HCT116 (cell line): Measurements from ENCODE around the gene SH3GL3. TPM values are rescaled to one million over a fixed set of nuclear protein-coding genes. Genes with fewer than 3 reads are reported as not detected.

Experiments
- ATAC-seq: fragments of 200-7000 bp; cut with Tn5 transposase; 2 replicates; pipeline ENCODE4 v1.9.1; 2020; ENCODE audit warnings: mild to moderate bottlenecking, moderate library complexity
- BruUV-seq: library from RNA; stranded (reverse); fragments of 400-500 nt; replicated peaks from 2 replicates; lab custom pipeline; 2021; lab: Mats Ljungman, UMichigan
- CTCF ChIA-PET: fragments of 300-600 bp; sonication (Branson Sonifier 250); formaldehyde crosslinking; loops from one replicate; lab custom pipeline; 2021; ENCODE audit warnings: antibody characterized with exemption; lab: Charles Lee
- POLR2A ChIA-PET: fragments of 300-600, 350-600 bp; sonication (Branson Sonifier 250); formaldehyde crosslinking; loops from one replicate; lab custom pipeline; 2021; ENCODE audit warnings: antibody characterized with exemption; lab: Charles Lee
- RAD21 ChIA-PET, 2 experiments: fragments of 300-600 bp; sonication (Branson Sonifier 250); formaldehyde crosslinking; loops; one replicate each; lab custom pipeline; 2023; ENCODE audit warnings: low total read pairs in 2 of 2; ENCODE audit not compliant: uncharacterized antibody in 2 of 2, unreplicated experiment in 2 of 2, low non-redundant PET in 1 of 2; lab: Charles Lee
- DNase-seq: peaks from one replicate; pipeline ENCODE4 v3.0.0-alpha.2; 2010; ENCODE audit warnings: low read depth, low spot score
- H2AFZ ChIP-seq: fragments of 200-600 bp; shearing (Covaris generic), sonication (generic); 2 replicates; pipeline ENCODE4 v1.6.1; 2017; ENCODE audit warnings: low read depth, mixed run types, mixed read lengths, antibody characterized with exemption, low read length; ENCODE audit not compliant: poor library complexity, severe bottlenecking
- H3K27ac ChIP-seq: 2 replicates; pipeline ENCODE4 v1.5.1; 2012; ENCODE audit warnings: low read depth, low read length
- H3K27me3 ChIP-seq: fragments of 200-600 bp; sonication (generic); 2 replicates; pipeline ENCODE4 v1.6.1; 2016; ENCODE audit warnings: mixed run types, low read length, mixed read lengths; ENCODE audit not compliant: insufficient read depth
- H3K36me3 ChIP-seq, 2 experiments: fragments of 200-500 bp in 1 of 2; fragments of 200-600 bp in 1 of 2; sonication (Bioruptor generic) in 1 of 2; sonication (generic) in 1 of 2; 2 replicates each; pipeline versions ENCODE4 v1.5.1 to v1.6.1; 2014 to 2016; ENCODE audit warnings: low read length in 2 of 2, inconsistent platforms in 1 of 2, mixed read lengths in 1 of 2, mixed run types in 1 of 2; ENCODE audit not compliant: insufficient read depth in 2 of 2, control insufficient read depth in 1 of 2
- H3K4me1 ChIP-seq, 2 experiments: fragments of 200-600 bp in 1 of 2; sonication (generic) in 1 of 2; 2 replicates each; pipeline versions ENCODE4 v1.5.1 to v1.6.1; 2012 to 2017; ENCODE audit warnings: low read length in 2 of 2, inconsistent platforms in 1 of 2, mild to moderate bottlenecking in 1 of 2, mixed read lengths in 1 of 2, mixed run types in 1 of 2, moderate library complexity in 1 of 2; ENCODE audit not compliant: insufficient read depth in 2 of 2, control insufficient read depth in 1 of 2
- H3K4me2 ChIP-seq: fragments of 200-600 bp; sonication (generic); 2 replicates; pipeline ENCODE4 v1.6.1; 2017; ENCODE audit warnings: mixed run types, low read length, mixed read lengths
- H3K4me3 ChIP-seq, 2 experiments: fragments of 200-600 bp in 1 of 2; sonication (generic) in 1 of 2; replicated peaks in 1 of 2; 2 replicates each; pipeline ENCODE4 v1.5.1; 2011 to 2016; ENCODE audit warnings: low read length in 2 of 2, control low read depth in 1 of 2, low read depth in 1 of 2, mild to moderate bottlenecking in 1 of 2, mixed read lengths in 1 of 2, mixed run types in 1 of 2
- H3K79me2 ChIP-seq: fragments of 200-600 bp; sonication (generic); 2 replicates; pipeline ENCODE4 v1.6.1; 2017; ENCODE audit warnings: mild to moderate bottlenecking, mixed run types, low read length, moderate library complexity, mixed read lengths; ENCODE audit not compliant: insufficient read depth
- H3K9ac ChIP-seq: fragments of 200-600 bp; sonication (generic); 2 replicates; pipeline ENCODE4 v1.6.1; 2016; ENCODE audit warnings: low read length, mixed read lengths
- H3K9me2 ChIP-seq: fragments of 200-600 bp; sonication (generic), shearing (Covaris generic); 2 replicates; pipeline ENCODE4 v1.6.1; 2017; ENCODE audit warnings: mixed run types, mild to moderate bottlenecking, moderate library complexity; ENCODE audit not compliant: insufficient read depth
- H3K9me3 ChIP-seq, 2 experiments: fragments of 200-500 bp in 1 of 2; fragments of 200-600 bp in 1 of 2; sonication (Bioruptor generic) in 1 of 2; sonication (generic) in 1 of 2; 2 replicates each; pipeline ENCODE4 v1.6.1; 2014 to 2017; ENCODE audit warnings: low read length in 2 of 2, mixed read lengths in 2 of 2, inconsistent platforms in 1 of 2, low read depth in 1 of 2, mild to moderate bottlenecking in 1 of 2, mixed run types in 1 of 2, moderate library complexity in 1 of 2; ENCODE audit not compliant: control insufficient read depth in 1 of 2, insufficient read depth in 1 of 2
- H4K20me1 ChIP-seq: fragments of 200-600 bp; sonication (generic), shearing (Covaris generic); 2 replicates; pipeline ENCODE4 v1.6.1; 2017; ENCODE audit warnings: mixed run types, mild to moderate bottlenecking, moderate library complexity; ENCODE audit not compliant: insufficient read depth
- ATF3 ChIP-seq: IDR thresholded peaks from 2 replicates; pipeline ENCODE4 v1.6.1; 2012
- CEBPB ChIP-seq: IDR thresholded peaks from 2 replicates; pipeline ENCODE4 v1.6.1; 2012; ENCODE audit warnings: low read depth
- EGR1 ChIP-seq: IDR thresholded peaks from 2 replicates; pipeline ENCODE4 v1.6.1; 2012; ENCODE audit warnings: low read depth
- ELF1 ChIP-seq: IDR thresholded peaks from 2 replicates; pipeline ENCODE4 v1.6.1; 2012; ENCODE audit warnings: low read depth, borderline replicate concordance
- EZH2 ChIP-seq: fragments of 200-600 bp; sonication (generic); IDR thresholded peaks from 2 replicates; pipeline ENCODE4 v1.6.1; 2017; ENCODE audit warnings: antibody characterized with exemption, mixed run types
- EZH2phosphoT487 ChIP-seq: fragments of 200-600 bp; IDR thresholded peaks from 2 replicates; pipeline ENCODE4 v1.6.1; 2018; ENCODE audit warnings: antibody characterized with exemption, borderline replicate concordance
- FOSL1 ChIP-seq: IDR thresholded peaks from 2 replicates; pipeline ENCODE4 v1.6.1; 2012; ENCODE audit warnings: low read depth
- MAX ChIP-seq: IDR thresholded peaks from 2 replicates; pipeline ENCODE4 v1.6.1; 2012
- RAD21 ChIP-seq: IDR thresholded peaks from 2 replicates; pipeline ENCODE4 v1.6.1; 2012; ENCODE audit warnings: low read depth, mild to moderate bottlenecking
- REST ChIP-seq: IDR thresholded peaks from 2 replicates; pipeline ENCODE4 v1.6.1; 2012; ENCODE audit warnings: low read depth
- SIN3A ChIP-seq: IDR thresholded peaks from 2 replicates; pipeline ENCODE4 v1.6.1; 2012; ENCODE audit warnings: low read depth
- SP1 ChIP-seq: IDR thresholded peaks from 2 replicates; pipeline ENCODE4 v1.6.1; 2012; ENCODE audit warnings: low read depth
- SRF ChIP-seq: IDR thresholded peaks from 2 replicates; pipeline ENCODE4 v1.6.1; 2012; ENCODE audit warnings: low read depth
- TCF7L2 ChIP-seq: IDR thresholded peaks from 2 replicates; pipeline ENCODE4 v1.7.0; 2011; ENCODE audit warnings: borderline replicate concordance, inconsistent platforms; ENCODE audit not compliant: insufficient read depth, insufficient read length; ENCODE audit errors: extremely low read depth
- YY1 ChIP-seq: IDR thresholded peaks from 2 replicates; pipeline ENCODE4 v1.6.1; 2011; ENCODE audit warnings: low read length, low read depth, moderate library complexity, mild to moderate bottlenecking; ENCODE audit not compliant: insufficient replicate concordance; ENCODE audit errors: extremely low read depth
- ZFX ChIP-seq: fragments of 450-650 bp; IDR thresholded peaks from 2 replicates; pipeline ENCODE4 v1.6.1; 2017
- intact Hi-C: fragments of 100-400 bp; cut with micrococcal nuclease; formaldehyde crosslinking; loops from 2 replicates; pipeline ENCODE4 v1.10.0; 2022
- total RNA-seq: library from RNA; stranded (reverse); gene quantifications from one replicate; pipeline ENCODE4 v1.2.1, GENCODE V29; 2021; ENCODE audit not compliant: unreplicated experiment
- TF ChIP-seq, protein P1 (sequence below), 3 experiments: fragments of 200-600 bp in 1 of 3; sonication (generic) in 1 of 3; IDR thresholded peaks in 2 of 3; conservative IDR thresholded peaks in 1 of 3; 2 replicates each; pipeline ENCODE4 v1.5.1; 2012 to 2017; ENCODE audit warnings: low read depth in 2 of 3, low read length in 2 of 3, antibody characterized with exemption in 1 of 3, borderline replicate concordance in 1 of 3, control low read depth in 1 of 3, mild to moderate bottlenecking in 1 of 3, mixed read lengths in 1 of 3, mixed run types in 1 of 3, moderate library complexity in 1 of 3; ENCODE audit not compliant: insufficient read depth in 1 of 3

SH3GL3 gene
- total RNA-seq, 1 experiment from 2014 or later = 1.3 TPM

GRCh38 chr15:83604549-83604948 lies 157.4 kb downstream of the SH3GL3 start:
- no peak for TF ChIP-seq ATF3
- TF ChIP-seq SRF = no peak
- TF ChIP-seq EGR1 = no peak
- TF ChIP-seq EZH2phosphoT487 = no peak
- TF ChIP-seq SP1 = no peak
- TF ChIP-seq MAX = no peak
- no peak for TF ChIP-seq CEBPB
- TF ChIP-seq, protein P1, sequence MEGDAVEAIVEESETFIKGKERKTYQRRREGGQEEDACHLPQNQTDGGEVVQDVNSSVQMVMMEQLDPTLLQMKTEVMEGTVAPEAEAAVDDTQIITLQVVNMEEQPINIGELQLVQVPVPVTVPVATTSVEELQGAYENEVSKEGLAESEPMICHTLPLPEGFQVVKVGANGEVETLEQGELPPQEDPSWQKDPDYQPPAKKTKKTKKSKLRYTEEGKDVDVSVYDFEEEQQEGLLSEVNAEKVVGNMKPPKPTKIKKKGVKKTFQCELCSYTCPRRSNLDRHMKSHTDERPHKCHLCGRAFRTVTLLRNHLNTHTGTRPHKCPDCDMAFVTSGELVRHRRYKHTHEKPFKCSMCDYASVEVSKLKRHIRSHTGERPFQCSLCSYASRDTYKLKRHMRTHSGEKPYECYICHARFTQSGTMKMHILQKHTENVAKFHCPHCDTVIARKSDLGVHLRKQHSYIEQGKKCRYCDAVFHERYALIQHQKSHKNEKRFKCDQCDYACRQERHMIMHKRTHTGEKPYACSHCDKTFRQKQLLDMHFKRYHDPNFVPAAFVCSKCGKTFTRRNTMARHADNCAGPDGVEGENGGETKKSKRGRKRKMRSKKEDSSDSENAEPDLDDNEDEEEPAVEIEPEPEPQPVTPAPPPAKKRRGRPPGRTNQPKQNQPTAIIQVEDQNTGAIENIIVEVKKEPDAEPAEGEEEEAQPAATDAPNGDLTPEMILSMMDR (IDR thresholded peaks at IDR 0.05 in 2 of 3, conservative IDR thresholded peaks at IDR 0.05 in 1 of 3; ENCODE audit: borderline replicate concordance in 1 of 3, insufficient read depth in 1 of 3, low read depth in 2 of 3, low read length in 2 of 3) = no peak
- TF ChIP-seq FOSL1 = no peak
- no peak for TF ChIP-seq REST
- TF ChIP-seq SIN3A = no peak
- TF ChIP-seq ZFX = no peak
- no peak for TF ChIP-seq TCF7L2
- TF ChIP-seq EZH2 = no peak
- TF ChIP-seq ELF1 = no peak
- no peak for TF ChIP-seq YY1
- TF ChIP-seq RAD21 = no peak
- no TSS peak for BruUV-seq
- peaks cover 3 to 7% of the 10 kb centered on the region in 2 experiments; a peak in 2 of 4 replicates for H3K4me1 ChIP-seq
- intact Hi-C loops = no loop called here
- CTCF ChIA-PET = no interaction called here
- ATAC-seq = no peak
- H3K4me3 ChIP-seq = no peak overlapping the region
- no peaks in the 10 kb centered on the region for H3K79me2 ChIP-seq
- H3K9me3 ChIP-seq = no peaks in the 10 kb centered on the region
- H3K36me3 ChIP-seq = no peaks in the 10 kb centered on the region
- no peak for DNase-seq
- no peak overlapping the region for H3K9ac ChIP-seq
- H4K20me1 ChIP-seq = no peaks in the 10 kb centered on the region
- H3K4me2 ChIP-seq = no peak overlapping the region
- no peak overlapping the region for H2AFZ ChIP-seq
- no peak overlapping the region for H3K27ac ChIP-seq
- no peaks in the 10 kb centered on the region for H3K9me2 ChIP-seq
- POLR2A ChIA-PET = no interaction called here
- H3K27me3 ChIP-seq = no peaks in the 10 kb centered on the region
- RAD21 ChIA-PET = no interaction called here
